ENCODE data around the gene CSMD2.

Gene CSMD2

GRCh38 chr1:34131396-34132160 lies 33.5 kb downstream of the CSMD2 start (continued):
- TF ChIP-seq CSRNP3 (CRISPR knock-in tag; IDR thresholded peaks at IDR 0.05) = no peak

DNA sequence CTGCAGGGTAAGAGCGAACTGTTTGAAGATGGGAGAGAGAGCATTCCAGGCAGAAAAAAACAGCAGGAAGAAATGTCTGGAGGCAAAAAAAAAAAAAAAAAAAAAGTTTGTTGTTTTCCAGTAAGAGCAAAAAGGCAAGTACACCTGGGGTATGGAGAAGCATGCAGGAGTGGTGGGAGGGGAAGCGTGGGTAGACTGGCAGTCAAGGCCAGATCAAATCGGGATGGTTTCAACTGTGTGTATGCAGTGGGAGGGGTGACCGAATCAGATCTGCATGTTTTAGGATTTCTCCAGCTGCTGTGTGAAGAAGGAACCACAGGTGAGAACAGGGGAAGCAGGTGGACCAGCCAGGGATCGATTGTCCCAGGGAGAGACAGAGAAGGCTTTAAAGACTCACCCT lies 34.7 kb downstream of the CSMD2 start:
- ATAC-seq = no peak
- TF ChIP-seq CSRNP3 (CRISPR knock-in tag; IDR thresholded peaks at IDR 0.05) (no peak), TOX (CRISPR knock-in tag; IDR thresholded peaks at IDR 0.05; ENCODE audit: borderline replicate concordance) (no peak), PATZ1 (CRISPR knock-in tag; IDR thresholded peaks at IDR 0.05; ENCODE audit: borderline replicate concordance) (no peak), TCF4 (CRISPR knock-in tag; IDR thresholded peaks at IDR 0.05; ENCODE audit: borderline replicate concordance) (no peak), ESRRG (CRISPR knock-in tag; IDR thresholded peaks at IDR 0.05) (no peak), RARB (CRISPR knock-in tag; IDR thresholded peaks at IDR 0.05) (no peak), BACH2 (CRISPR knock-in tag; IDR thresholded peaks at IDR 0.05; ENCODE audit: borderline replicate concordance) (no peak), CSDC2 (CRISPR knock-in tag; IDR thresholded peaks at IDR 0.05) (no peak), CREB5 (CRISPR knock-in tag; IDR thresholded peaks at IDR 0.05; ENCODE audit: low read depth) (no peak), SNAI2 (CRISPR knock-in tag; IDR thresholded peaks at IDR 0.05) (no peak), ZC3H10 (CRISPR knock-in tag; IDR thresholded peaks at IDR 0.05) (no peak)

- TF ChIP-seq CSDC2 (CRISPR knock-in tag; IDR thresholded peaks at IDR 0.05) (no peak), SNAI2 (CRISPR knock-in tag; IDR thresholded peaks at IDR 0.05) (no peak), PATZ1 (CRISPR knock-in tag; IDR thresholded peaks at IDR 0.05; ENCODE audit: borderline replicate concordance) (no peak), TOX (CRISPR knock-in tag; IDR thresholded peaks at IDR 0.05; ENCODE audit: borderline replicate concordance) (no peak), ARNTL (CRISPR knock-in tag; IDR thresholded peaks at IDR 0.05; ENCODE audit: borderline replicate concordance, low read depth) (no peak), ISL1 (CRISPR knock-in tag; IDR thresholded peaks at IDR 0.05) (no peak), ZC3H10 (CRISPR knock-in tag; IDR thresholded peaks at IDR 0.05) (no peak), CSRNP3 (CRISPR knock-in tag; IDR thresholded peaks at IDR 0.05) (no peak), PPARA (CRISPR knock-in tag; IDR thresholded peaks at IDR 0.05; ENCODE audit: borderline replicate concordance) (no peak), ZNF8 (CRISPR knock-in tag; IDR thresholded peaks at IDR 0.05) (no peak), RARB (CRISPR knock-in tag; IDR thresholded peaks at IDR 0.05) (no peak), CREB5 (CRISPR knock-in tag; IDR thresholded peaks at IDR 0.05; ENCODE audit: low read depth) (no peak), ZFP3 (CRISPR knock-in tag; IDR thresholded peaks at IDR 0.05) (no peak), GLIS3 (CRISPR knock-in tag; IDR thresholded peaks at IDR 0.05) (no peak), TCF4 (CRISPR knock-in tag; IDR thresholded peaks at IDR 0.05; ENCODE audit: borderline replicate concordance) (no peak)
- ATAC-seq = no peak
These were observed 35.4 kb downstream of the CSMD2 start for GRCh38 chr1:34129630-34130029.

Data from SK-N-SH treated with all-trans-retinoic acid at 6 μM for 48 hours (cell line).